ENCODE results near the gene PCDH19. TPM values are rescaled to one million over a fixed set of nuclear protein-coding genes. Genes with fewer than 3 reads are reported as not detected.
A peak's percentile ranks its signal among the peaks of the same experiment; 100 is the strongest.

The PCDH19 gene
- total RNA-seq, 4 donors from 2014 or later: 5.5 to 8.8 (median 6.0) TPM

DNA sequence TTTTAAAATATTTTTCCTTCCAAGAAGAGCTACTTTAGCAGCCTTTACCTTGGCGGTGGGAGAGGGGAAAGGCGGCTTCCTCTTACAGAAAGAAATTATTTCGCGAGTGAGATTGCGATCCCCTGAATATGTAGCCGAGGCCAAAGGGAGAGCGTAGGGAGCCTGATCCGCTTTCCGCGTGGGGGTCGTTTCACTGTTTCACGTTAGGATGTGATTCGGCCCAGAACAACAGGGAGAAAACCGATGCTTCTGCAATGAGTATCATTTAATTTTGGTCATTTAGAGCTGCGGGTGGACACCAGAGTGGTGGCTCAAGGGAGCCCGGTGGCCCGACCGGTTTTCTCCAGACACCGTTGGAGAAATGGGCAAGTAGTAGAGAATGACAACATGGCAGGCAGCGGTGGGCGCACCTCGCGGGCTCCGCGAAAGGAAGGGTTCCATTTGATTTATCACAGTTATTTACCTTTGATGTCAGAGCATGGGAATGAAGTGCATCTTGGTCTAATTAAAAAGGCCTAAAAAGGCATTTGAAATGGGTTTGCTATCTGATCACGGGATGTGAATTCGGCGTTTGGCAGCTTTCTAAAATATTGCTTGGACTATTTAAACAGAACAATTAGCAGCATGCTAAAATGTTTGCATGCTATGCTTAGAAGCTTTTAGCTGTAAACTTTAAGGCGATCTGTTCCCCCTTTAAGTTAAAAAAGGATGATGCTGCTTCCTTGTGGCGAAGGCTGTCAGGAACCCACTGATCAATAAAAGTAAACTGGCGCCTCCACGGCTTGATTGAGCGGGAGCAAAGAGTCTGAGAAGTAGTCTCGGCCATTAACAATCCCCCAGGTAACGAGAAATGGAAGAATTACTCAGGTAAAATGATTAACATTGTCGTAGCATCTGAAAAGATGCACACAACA, 2.0 kb upstream of the PCDH19 start:
- TF ChIP-seq, protein P1, sequence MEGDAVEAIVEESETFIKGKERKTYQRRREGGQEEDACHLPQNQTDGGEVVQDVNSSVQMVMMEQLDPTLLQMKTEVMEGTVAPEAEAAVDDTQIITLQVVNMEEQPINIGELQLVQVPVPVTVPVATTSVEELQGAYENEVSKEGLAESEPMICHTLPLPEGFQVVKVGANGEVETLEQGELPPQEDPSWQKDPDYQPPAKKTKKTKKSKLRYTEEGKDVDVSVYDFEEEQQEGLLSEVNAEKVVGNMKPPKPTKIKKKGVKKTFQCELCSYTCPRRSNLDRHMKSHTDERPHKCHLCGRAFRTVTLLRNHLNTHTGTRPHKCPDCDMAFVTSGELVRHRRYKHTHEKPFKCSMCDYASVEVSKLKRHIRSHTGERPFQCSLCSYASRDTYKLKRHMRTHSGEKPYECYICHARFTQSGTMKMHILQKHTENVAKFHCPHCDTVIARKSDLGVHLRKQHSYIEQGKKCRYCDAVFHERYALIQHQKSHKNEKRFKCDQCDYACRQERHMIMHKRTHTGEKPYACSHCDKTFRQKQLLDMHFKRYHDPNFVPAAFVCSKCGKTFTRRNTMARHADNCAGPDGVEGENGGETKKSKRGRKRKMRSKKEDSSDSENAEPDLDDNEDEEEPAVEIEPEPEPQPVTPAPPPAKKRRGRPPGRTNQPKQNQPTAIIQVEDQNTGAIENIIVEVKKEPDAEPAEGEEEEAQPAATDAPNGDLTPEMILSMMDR (IDR thresholded peaks at IDR 0.05): no peak
- no peak for DNase-seq (ENCODE audit: low spot score in 2 of 2)
- Histone ChIP-seq H3K9me3 (no peaks in the 10 kb centered on the region), H3K4me3 (peak overlapping the region in 1 of 4 donors; percentile 55), H3K27ac (no peak overlapping the region), H3K4me1 (peaks cover 0 to 36% (median 0%) of the 10 kb centered on the region in 4 donors), H3K36me3 (no peaks in the 10 kb centered on the region), H3K27me3 (peaks cover 0 to 56% of the 10 kb centered on the region in 2 donors)
- 45 to 47% methylated on average over 32 to 36 of the region's 36 CpGs for WGBS, 2 donors

DNA sequence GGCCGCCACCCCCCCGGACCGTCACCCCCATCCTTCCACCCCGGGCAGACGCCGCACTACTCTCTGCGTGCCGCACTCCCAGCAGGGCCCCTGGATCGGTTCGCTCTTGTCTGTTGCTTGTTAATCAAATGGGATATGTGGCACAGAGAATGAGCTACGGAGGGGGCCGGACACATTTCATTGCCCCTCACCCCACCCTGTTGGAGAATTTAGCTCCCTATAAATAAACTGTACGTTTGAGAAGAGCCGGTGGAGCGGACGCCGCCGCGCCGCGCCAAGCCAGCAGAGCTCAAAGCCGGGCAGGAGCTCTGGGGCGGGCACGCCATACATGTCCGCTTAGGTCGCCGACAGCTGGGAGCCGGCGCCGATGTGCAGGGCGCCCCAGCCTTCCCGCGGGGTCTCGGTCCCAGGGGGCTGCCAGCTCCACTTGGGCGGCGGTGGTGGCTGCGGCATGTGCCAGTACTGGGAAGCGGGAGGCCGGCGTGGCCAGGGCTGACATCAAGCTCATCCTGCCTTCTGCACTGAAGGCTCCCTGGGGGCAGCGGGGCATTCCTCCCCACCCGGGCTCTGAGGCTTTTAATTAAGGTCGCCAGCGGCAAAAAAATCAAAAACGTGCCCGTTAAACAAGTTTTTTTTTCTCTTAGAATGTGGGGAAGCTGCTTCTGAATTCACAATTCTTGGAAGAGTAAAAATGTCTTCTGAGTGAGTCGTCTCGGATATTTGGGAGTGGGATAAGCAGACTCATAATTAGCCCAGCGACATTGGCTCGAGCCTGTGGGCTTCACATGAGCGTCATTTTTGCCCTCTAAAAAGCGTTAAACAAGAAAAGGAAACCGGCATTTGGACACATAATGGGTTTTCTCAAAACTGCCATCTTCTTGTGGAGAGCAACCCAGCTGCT, 1.1 kb upstream of the PCDH19 start:
- TF ChIP-seq, protein P1 (IDR thresholded peaks at IDR 0.05): no peak
- no peak for TF ChIP-seq EP300 (IDR thresholded peaks at IDR 0.05)
- no peak for TF ChIP-seq POLR2A (IDR thresholded peaks at IDR 0.05)
- Histone ChIP-seq H3K27me3 (peaks cover 0 to 64% of the 10 kb centered on the region in 2 donors), H3K9me3 (no peaks in the 10 kb centered on the region), H3K27ac (no peak overlapping the region), H3K4me3 (peak overlapping the region; percentile 5 to 55 (median 25)), H3K36me3 (no peaks in the 10 kb centered on the region), H3K4me1 (peaks cover 0 to 36% (median 0%) of the 10 kb centered on the region in 4 donors)
- whole genome bisulfite sequencing, 2 donors: 14 to 45% methylated on average over 14 to 53 of the region's 53 CpGs
- no peak for DNase-seq (ENCODE audit: low spot score in 2 of 2)

DNA sequence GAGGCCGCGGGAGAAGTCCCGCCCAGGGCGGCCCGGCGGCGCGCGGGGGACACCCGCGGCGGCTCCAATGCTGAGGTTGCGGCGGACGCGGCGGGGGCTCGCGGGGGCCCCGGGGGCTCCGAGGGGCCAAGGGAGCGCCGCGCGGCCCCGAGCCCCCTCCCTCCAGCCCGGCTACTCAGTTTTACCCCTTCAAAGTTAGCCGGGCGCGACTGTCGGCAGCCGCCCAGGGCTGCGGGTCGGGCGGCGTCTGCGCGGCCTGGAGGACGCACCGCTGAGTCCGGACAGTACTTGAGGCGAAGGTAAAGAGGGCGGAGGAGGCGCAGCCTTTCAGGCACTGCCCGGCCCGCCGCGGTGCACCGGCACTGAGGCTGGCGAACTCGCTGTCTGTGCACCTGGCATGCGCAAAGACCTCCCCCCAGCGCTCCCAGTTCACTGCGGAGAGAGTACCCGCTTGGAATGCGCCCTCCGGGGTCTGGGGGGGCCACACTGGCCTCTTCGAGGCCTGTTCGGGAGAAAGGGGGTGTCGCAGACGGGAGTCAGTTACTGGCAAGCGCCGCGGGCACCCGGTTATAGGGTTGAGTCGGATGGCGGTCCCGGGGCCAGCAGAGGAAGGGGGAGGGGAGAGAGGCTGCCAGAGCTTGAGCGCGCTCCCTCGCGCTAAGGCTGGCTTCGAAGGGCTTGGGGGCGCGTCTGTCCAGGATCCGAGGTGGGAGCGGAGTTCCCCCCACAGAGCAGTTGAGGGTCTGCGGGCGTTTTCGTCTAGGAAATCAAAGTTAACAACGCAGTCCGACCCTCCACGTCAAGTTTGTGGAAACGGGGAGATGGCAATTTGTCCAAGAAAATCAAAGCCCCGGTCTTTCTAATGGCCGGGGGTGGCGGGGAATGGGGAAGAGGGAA, 1.1 kb downstream of the PCDH19 start:
- WGBS, 2 donors: 3 to 39% methylated on average over 13 to 65 of the region's 87 CpGs
- no peak for DNase-seq (ENCODE audit: low spot score in 2 of 2)

More for the DNA sequence above, 1.1 kb downstream of the PCDH19 start:
- peaks cover 0 to 36% (median 0%) of the 10 kb centered on the region in 4 donors for H3K4me1 ChIP-seq
- TF ChIP-seq EP300 (IDR thresholded peaks at IDR 0.05) (no peak), POLR2A (IDR thresholded peaks at IDR 0.05) (no peak)
- TF ChIP-seq, protein P1 (IDR thresholded peaks at IDR 0.05): no peak
- H3K27ac ChIP-seq: peak overlapping the region in 1 of 4 donors; percentile 47
- peaks cover 0 to 77% of the 10 kb centered on the region in 2 donors for H3K27me3 ChIP-seq
- no peaks in the 10 kb centered on the region for H3K9me3 ChIP-seq
- no peaks in the 10 kb centered on the region for H3K36me3 ChIP-seq
- H3K4me3 ChIP-seq: peak overlapping the region; percentile 26 to 55 (median 34)

All from tibial nerve (tissue), 4 donors.